ENCODE data around the gene LIME1.

- no peak for TF ChIP-seq POLR2A (IDR thresholded peaks at IDR 0.05)
- no peak for TF ChIP-seq CTCF (IDR thresholded peaks at IDR 0.05 in 8 of 11, conservative IDR thresholded peaks at IDR 0.05 in 3 of 11)
Observed at GRCh38 chr20:63712191-63712590, 24.3 kb upstream of the LIME1 start.
